HPDE6-E6E7 (cell line): ENCODE results near the gene MFAP2.

Experiments used
- DNase-seq: peaks from one replicate; pipeline ENCODE4 v3.0.0; 2011; ENCODE audit warnings: missing footprints; ENCODE audit errors: extremely low spot score

The MFAP2 gene

GRCh38 chr1:16980473-16981268 is at the start of gene MFAP2:
Gene MFAP2 (minus strand): TSS chr1:16980620. CDS start chr1:16978273, 2,347 bp downstream.
- no peak for DNase-seq

- DNase-seq = no peak
Observed at GRCh38 chr1:17030206-17030605, 49.8 kb upstream of the MFAP2 start.

GRCh38 chr1:17028662-17029188 is 48.3 kb upstream of the MFAP2 start:
- no peak for DNase-seq

GRCh38 chr1:17027900-17028299 is 47.5 kb upstream of the MFAP2 start:
- no peak for DNase-seq

- no peak for DNase-seq
Observed at GRCh38 chr1:17027403-17027802, 47.0 kb upstream of the MFAP2 start.

GRCh38 chr1:17024721-17025120 is 44.3 kb upstream of the MFAP2 start:
- DNase-seq = no peak

- no peak for DNase-seq
Observed at GRCh38 chr1:17023573-17023972, 43.2 kb upstream of the MFAP2 start.

GRCh38 chr1:17023102-17023501 is 42.7 kb upstream of the MFAP2 start:
- no peak for DNase-seq

- DNase-seq = no peak
Observed at GRCh38 chr1:17021896-17022295, 41.5 kb upstream of the MFAP2 start.

- no peak for DNase-seq
Observed at GRCh38 chr1:17020502-17020901, 40.1 kb upstream of the MFAP2 start.

- no peak for DNase-seq
Observed at GRCh38 chr1:17018849-17019248, 38.4 kb upstream of the MFAP2 start.

GRCh38 chr1:17017435-17017834 is 37.0 kb upstream of the MFAP2 start:
- DNase-seq = no peak

GRCh38 chr1:17016317-17016661 is 35.9 kb upstream of the MFAP2 start:
- DNase-seq = peak; percentile 34

- DNase-seq = no peak
Observed at GRCh38 chr1:17014671-17015567, 34.5 kb upstream of the MFAP2 start.

- no peak for DNase-seq
Observed at GRCh38 chr1:17013491-17014320, 33.3 kb upstream of the MFAP2 start.

- DNase-seq = no peak
Observed at GRCh38 chr1:17012775-17013490, 32.5 kb upstream of the MFAP2 start.

- peak; percentile 86 for DNase-seq
Observed at GRCh38 chr1:17011439-17012307, 31.3 kb upstream of the MFAP2 start, which contains the start of gene ATP13A2. Gene ATP13A2 (minus strand): TSS chr1:17011928. CDS start chr1:17011738, 190 bp downstream.

- DNase-seq = no peak
Observed at GRCh38 chr1:17011092-17011438, 30.6 kb upstream of the MFAP2 start.

GRCh38 chr1:17009706-17010105 is 29.3 kb upstream of the MFAP2 start:
- no peak for DNase-seq

GRCh38 chr1:17008208-17008855 is 27.9 kb upstream of the MFAP2 start:
- no peak for DNase-seq
